ENCODE measurements around the gene LPCAT1.
"Not testable (repeated sequence)": the region's sequence is repeated elsewhere in the genome, so short reads cannot be mapped to it uniquely, and the experiment has no call there.

The LPCAT1 gene

GRCh38 chr5:1476181-1476966, 47.4 kb downstream of the LPCAT1 start:
- DNase-seq = no peak

GRCh38 chr5:1475544-1475900, 48.2 kb downstream of the LPCAT1 start:
- not testable (repeated sequence) for DNase-seq

- no peak for DNase-seq
These were observed 48.8 kb downstream of the LPCAT1 start for GRCh38 chr5:1474866-1475543.

- no peak for DNase-seq
These were observed 49.4 kb downstream of the LPCAT1 start for GRCh38 chr5:1474183-1474839.

- DNase-seq = no peak
These were observed 50.0 kb downstream of the LPCAT1 start for GRCh38 chr5:1473746-1474145.

- no peak for DNase-seq
These were observed 50.7 kb downstream of the LPCAT1 start for GRCh38 chr5:1472964-1473628.

GRCh38 chr5:1471997-1472963, 51.5 kb downstream of the LPCAT1 start:
- no peak for DNase-seq

GRCh38 chr5:1471240-1471853, 52.4 kb downstream of the LPCAT1 start:
- no peak for DNase-seq

- DNase-seq = no peak
These were observed 53.0 kb downstream of the LPCAT1 start for GRCh38 chr5:1470762-1471211.

- DNase-seq = no peak
These were observed 54.9 kb downstream of the LPCAT1 start for GRCh38 chr5:1468629-1469527.

- DNase-seq = peak; percentile 16
These were observed 55.5 kb downstream of the LPCAT1 start for GRCh38 chr5:1468247-1468612.

- DNase-seq = no peak
These were observed 56.2 kb downstream of the LPCAT1 start for GRCh38 chr5:1467341-1468246.

- no peak for DNase-seq
These were observed 57.0 kb downstream of the LPCAT1 start for GRCh38 chr5:1466631-1467265.

GRCh38 chr5:1465966-1466471, 57.7 kb downstream of the LPCAT1 start:
- no peak for DNase-seq

- no peak for DNase-seq
These were observed 58.6 kb downstream of the LPCAT1 start for GRCh38 chr5:1465117-1465516.

GRCh38 chr5:1464511-1464910, 59.2 kb downstream of the LPCAT1 start:
- no peak for DNase-seq

- DNase-seq = no peak
These were observed 59.7 kb downstream of the LPCAT1 start for GRCh38 chr5:1464096-1464446.

GRCh38 chr5:1463326-1464095, 60.2 kb downstream of the LPCAT1 start:
- DNase-seq = no peak

All from stimulated activated CD4-positive, alpha-beta T cell treated with anti-CD3 and anti-CD28 coated beads, Interleukin-12 subunit alpha, Interleukin-12 subunit beta, amount 100 ng/mL, for 4 hours (primary cell).